Omental fat pad (tissue), 4 donors: ENCODE results near the gene TAPBP. TPM values are rescaled to one million over a fixed set of nuclear protein-coding genes. Genes with fewer than 3 reads are reported as not detected.
A peak's percentile ranks its signal among the peaks of the same experiment; 100 is the strongest.

Source experiments
- ATAC-seq: fragments of 150-250 bp; one replicate; pipeline ENCODE4 v1.9.1; 2016; ENCODE audit warnings: mild to moderate bottlenecking, moderate library complexity; ENCODE audit not compliant: low FRiP score
- DNase-seq: peaks from one replicate; pipeline ENCODE4 v3.0.0-alpha.2; 2019; ENCODE audit warnings: low spot score
- CTCF ChIP-seq, 3 donors: fragments of 450-650 bp; IDR thresholded peaks; one replicate each; pipeline ENCODE4 v1.5.1; 2016 to 2017; ENCODE audit warnings: antibody characterized with exemption in 3 of 3, mild to moderate bottlenecking in 3 of 3, moderate library complexity in 2 of 3
- total RNA-seq, 4 donors: library from RNA; depleted of rRNA; stranded (reverse); fragments of >200 nt; gene quantifications; one replicate each; pipeline ENCODE4 v1.1.0, GENCODE V29; 2016

TAPBP gene
- total RNA-seq, 4 donors from 2014 or later = 50.2 to 90.5 (median 69.1) TPM

- no peak for TF ChIP-seq CTCF (IDR thresholded peaks at IDR 0.05)
- no peak for DNase-seq
- ATAC-seq = no peak
Measured at GRCh38 chr6:33330736-33331135, 16.9 kb upstream of the TAPBP start.

GRCh38 chr6:33329058-33329457 is 15.2 kb upstream of the TAPBP start:
- no peak for ATAC-seq
- DNase-seq = no peak
- no peak for TF ChIP-seq CTCF (IDR thresholded peaks at IDR 0.05)

GRCh38 chr6:33324125-33324524 is 10.2 kb upstream of the TAPBP start:
- no peak for ATAC-seq
- DNase-seq = no peak
- no peak for TF ChIP-seq CTCF (IDR thresholded peaks at IDR 0.05)

- no peak for TF ChIP-seq CTCF (IDR thresholded peaks at IDR 0.05)
- no peak for DNase-seq
- ATAC-seq = no peak
Measured at GRCh38 chr6:33323623-33323948, 9.7 kb upstream of the TAPBP start.

GRCh38 chr6:33321227-33321626 is 7.3 kb upstream of the TAPBP start:
- no peak for ATAC-seq

GRCh38 chr6:33320315-33321181 is 6.7 kb upstream of the TAPBP start:
- ATAC-seq (peak; percentile 31), DNase-seq (peak; percentile 60)

More at GRCh38 chr6:33321227-33321626, 7.3 kb upstream of the TAPBP start:
- TF ChIP-seq CTCF (IDR thresholded peaks at IDR 0.05) = no peak
- no peak for DNase-seq

More at GRCh38 chr6:33320315-33321181, 6.7 kb upstream of the TAPBP start:
- TF ChIP-seq CTCF (IDR thresholded peaks at IDR 0.05) = no peak
